Measurements from ENCODE around the gene TUBB6.

The TUBB6 gene

DNA sequence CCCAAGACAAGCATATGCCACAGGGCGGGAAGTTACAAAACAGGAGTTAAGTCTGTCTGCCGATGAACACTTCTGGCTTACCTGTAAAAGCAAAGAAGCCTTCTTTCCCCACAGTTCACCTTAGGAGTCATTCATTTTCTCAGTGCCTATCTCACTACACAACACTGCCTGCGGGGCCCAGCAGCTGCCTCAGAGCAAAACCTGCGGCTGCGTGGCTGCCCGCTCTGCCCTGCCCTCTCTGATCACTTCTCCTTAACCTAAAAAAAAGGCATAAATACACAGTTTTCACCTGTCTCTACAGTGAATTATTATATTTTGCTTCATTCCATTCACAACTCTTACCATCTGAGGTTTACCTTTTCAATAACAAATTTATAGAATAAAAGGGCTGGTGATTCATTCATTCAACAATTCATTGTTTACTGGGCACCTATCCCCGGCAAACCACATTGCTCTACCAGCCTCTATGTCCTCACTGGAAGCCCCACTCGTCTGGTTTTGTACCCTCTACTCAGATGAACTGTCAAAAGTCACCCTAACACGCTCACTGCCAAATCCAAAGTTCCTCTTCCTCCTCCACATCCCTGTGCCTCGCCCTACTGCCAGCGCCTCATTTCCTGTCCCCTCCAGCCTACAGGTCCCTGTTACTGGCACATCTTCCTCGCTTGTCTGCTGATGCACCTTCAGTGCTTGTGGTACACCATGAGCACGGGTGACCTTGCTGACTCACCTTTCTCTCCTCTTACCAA is 37.6 kb downstream of the TUBB6 start:
- DNase-seq, result no peak

DNA sequence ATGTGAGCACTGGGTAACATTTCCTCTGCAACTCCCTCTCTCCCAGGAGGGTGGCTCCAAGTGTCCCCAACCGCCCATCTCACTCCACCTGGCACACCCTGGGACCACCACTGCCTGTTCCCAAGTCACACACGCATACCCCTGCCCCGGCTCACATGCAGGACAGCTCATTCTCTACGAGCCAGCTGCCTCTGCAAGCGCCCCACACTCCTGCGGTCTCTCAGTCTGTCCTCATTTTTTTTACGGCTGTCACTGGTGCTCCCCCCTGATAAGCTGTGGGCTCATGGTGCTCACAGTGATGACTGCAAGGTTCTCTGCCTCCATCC is 38.2 kb downstream of the TUBB6 start:
- DNase-seq, result no peak

DNA sequence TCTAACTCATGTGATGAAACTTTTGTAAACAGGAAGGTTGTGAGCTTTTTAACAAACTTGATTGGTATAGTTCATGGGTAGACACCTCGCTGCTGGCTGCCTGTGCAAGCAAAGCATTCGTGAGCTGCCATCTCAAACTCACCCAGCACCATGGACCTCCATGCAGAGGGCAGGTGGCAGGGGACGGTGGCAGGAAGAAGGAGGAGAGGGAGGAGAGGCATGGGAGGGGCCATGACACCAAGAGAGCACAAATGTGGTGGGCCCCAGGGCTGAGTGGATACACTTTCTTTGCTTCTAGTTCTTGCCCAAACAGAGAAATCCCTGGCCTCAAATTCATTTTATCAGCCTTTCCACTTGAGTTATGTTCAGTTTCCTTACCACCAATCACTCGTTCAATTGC is 39.9 kb downstream of the TUBB6 start:
- no peak for DNase-seq

DNA sequence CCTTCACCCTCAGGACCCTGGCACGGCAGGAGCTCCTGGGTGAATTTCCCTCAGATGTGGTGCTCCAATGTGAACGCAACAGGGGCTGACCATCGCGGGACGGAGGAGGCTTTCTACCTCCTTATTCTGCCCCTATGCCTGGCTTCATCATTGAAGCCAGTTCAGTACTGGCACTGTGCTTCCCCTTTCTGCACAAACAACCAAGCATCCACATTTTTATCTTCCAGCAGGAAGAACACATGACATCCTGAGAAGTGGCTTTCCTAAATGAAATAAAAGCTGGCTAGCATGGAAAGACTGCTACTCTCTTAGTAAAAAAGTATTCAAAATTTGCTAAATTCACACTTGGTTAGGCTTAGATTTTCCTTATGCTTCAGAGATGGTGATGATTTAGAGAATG is 44.1 kb downstream of the TUBB6 start:
- no peak for DNase-seq

DNA sequence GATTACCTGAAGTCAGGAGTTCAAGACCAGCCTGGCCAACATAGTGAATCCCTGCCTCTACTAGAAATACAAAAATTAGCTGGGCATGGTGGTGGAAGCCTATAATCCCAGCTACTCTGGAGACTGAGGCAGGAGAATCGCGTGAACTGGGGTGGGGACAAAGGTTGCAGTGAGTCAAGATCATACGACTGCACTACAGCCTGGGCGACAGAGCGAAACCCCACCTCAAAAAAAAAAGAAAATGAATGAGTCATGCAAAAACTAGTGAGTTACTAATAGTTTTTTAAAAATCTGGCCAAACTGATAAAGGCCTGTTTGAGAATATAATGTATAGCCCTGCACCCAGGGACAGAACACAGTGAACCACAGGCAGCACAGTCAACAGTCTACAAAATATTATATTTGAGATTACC is 51.5 kb downstream of the TUBB6 start:
- no peak for DNase-seq

DNA sequence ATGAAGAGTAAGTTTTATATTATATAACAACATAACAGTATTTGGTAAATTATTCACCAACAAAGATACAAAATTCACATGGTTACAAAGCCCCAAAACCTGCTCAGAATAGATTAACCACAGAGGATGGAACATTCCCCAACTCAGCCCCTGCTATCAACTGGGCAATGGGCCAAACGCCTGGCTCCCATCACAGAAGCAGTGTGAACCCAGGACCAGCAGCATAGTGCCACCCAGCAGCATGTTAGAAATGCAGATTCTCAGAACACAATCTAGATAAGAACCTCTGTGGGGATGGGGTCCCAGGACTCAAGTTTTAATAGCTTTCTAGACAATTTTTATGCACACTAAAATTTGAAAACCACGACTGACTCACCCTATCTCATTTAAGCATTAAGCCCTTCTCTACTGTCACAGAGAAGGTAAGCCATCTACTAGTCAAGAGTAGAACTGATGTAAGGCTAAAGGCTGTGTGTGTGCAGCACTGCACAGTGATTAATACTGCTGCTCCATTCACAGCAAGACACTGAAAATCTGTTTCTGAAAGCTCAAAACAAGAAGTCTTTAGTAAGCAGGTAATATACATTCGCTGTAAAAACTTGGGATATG is 53.8 kb downstream of the TUBB6 start:
- DNase-seq, result no peak

DNA sequence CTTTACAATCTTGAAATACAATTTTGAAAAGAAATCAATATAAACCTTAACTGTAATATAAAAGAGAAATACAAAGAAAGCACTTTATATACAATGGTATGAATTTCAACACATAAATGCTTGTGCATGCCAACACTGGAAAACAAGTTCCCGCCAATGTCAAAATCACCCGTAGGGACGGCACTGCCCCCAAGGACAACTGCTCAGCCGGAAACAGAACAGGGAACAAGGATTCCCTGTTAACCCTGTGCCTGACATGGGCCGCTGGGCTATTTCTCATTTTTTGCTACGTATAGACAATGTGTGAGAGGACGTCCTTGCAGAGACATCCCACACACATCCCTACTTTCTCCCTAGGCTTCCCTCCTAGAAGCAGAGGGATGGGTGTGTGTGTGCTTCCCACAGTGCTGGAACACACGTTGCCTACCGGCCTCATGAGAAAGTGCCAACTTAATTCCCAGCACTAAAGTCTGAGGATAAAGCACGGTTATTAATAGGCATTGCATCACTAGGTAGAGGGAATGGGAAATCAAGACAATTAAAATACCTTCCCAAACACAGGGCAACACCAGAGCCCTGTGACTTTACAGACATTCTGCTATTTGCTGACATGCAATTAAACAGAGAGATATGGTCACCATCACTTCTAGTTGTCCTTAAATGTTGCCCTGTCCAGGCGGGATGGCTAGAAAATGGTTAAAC is 54.6 kb downstream of the TUBB6 start:
- no peak for DNase-seq

DNA sequence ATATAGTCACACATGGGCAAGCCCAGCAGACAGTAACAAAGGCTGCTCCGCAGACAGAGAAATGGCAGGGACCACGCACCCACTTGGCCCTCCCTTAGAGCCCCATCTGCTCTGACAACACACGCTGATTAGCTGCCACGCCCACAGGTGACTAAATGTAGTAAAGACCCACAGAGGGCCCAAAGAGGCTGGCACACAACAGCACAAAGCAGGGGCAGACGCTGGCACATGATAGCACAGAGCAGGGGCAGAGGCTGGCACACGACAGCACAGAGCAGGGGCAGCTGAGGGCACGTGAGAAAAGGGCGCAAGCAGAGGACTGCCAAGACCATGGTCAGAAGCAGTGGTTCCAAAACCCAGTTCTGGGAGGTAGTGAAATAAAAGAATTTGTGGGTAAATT is 58.3 kb downstream of the TUBB6 start:
- DNase-seq, result no peak

DNA sequence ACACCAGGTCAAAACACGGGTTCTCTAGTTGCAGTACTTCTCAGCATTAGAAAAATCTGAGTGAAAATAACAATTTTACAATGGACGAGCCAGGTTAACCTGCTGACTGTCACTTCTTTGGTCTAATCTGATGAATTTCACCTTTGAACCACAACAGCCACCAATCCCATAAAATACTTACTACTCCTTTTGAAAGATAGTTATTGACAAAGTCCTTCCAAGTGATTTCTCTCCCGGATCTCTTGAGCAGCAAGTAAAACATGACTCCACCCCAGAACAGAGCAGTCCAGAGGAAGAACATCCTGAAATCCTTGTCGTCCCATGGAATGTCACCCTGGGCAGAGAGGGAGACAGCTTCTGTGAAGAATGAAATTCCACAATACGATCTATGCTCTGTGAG is 58.7 kb downstream of the TUBB6 start:
- DNase-seq, result no peak

DNA sequence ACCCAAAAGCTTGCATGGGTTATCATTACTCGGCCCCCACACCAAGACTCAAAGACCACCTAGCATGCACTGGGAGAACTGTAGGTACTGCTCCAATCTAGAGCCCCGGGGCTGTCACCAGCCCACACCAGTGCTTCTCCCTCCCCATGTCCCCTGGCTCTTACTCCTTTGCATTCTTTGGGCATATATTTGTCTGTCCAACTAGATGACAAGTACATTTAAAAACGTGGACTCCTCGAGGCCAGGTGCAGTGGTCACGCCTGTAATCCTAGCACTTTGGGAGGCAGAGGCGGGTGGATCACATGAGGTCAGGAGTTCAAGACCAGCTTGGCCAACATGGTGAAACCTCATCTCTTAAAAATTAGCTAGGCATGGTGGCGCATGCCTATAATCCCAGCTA is 61.2 kb downstream of the TUBB6 start:
- DNase-seq, result no peak

DNA sequence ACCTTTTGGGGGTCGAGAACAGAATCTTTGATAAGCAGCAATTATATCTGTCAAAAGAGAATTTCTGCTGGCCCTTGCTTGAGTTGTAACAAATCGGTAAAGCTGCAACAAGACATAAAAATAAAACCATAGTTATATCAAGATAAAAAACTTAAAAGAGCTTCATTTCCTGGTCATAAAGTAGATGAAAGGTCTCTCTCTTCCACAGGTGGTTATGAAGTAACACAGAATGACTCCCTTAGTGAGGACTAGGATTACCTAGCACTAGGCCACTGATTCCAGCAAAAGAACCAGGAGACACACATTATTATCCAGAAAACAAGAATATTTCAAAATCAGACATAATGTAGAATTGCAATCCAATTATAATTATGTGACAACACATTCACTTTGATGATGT is 63.5 kb downstream of the TUBB6 start:
- no peak for DNase-seq

DNA sequence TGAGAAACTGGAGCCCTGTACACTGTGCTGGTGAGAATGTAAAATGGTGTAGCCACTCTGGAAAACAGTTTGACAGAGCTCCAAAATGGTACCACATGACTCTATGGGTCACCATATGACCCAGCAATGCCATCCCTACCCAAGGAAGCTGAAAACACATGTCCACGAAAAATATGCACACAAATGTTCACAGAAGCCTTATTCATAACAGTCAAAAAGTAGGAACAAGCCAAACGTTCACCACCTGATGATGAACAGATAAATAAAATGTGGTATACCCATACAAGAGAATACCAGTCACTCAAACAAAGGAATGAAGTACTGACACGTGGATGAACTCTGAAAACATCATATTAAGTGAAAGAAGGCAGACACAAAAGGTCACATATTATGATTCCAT is 64.4 kb downstream of the TUBB6 start:
- DNase-seq, result no peak

DNA sequence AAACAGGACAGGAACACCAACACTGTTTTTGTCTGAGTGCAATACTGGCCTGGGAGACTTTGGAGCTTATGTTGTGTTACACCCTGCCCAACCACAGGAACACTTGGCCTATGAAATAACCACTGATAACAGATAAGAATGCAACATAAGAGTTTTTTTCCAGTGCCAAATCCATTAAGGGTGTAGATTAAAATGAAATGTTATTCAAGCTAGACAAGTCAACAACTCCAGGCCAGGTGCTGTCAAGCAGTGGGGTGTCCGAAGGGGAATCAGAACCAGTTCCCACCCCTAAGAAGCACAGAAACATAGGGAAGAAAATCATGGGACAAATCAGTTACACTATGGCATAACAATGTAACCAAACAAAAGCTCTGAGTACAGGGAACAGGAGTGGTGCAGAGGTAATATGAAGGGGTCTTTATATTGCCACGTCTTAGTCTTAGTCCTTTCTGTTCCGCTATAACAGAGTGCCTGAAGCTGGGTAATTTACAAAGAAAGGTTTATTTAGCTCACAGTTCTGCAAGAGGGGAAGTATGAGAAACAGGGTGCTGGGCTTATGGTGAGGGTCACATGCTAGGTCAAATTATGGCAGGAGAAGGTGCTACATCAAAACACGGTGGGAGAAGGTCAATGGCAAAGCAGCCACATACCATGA is 65.2 kb downstream of the TUBB6 start:
- DNase-seq, result no peak

DNA sequence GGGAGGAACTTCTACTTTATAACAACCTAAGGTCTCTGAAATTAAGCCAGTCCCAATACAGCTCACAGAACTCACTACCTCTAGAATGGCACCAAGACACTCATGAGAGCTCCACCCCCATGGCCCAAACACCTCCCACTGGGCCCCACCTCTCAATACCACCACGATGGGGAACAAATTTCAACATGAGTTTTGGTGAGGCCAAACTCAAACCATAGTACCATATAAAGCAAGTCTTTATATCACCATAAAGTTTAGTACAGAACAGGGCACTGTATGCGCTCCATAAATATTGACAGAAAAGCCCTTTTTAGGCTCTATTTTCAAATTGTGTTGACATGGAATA is 65.7 kb downstream of the TUBB6 start:
- DNase-seq, result no peak

DNA sequence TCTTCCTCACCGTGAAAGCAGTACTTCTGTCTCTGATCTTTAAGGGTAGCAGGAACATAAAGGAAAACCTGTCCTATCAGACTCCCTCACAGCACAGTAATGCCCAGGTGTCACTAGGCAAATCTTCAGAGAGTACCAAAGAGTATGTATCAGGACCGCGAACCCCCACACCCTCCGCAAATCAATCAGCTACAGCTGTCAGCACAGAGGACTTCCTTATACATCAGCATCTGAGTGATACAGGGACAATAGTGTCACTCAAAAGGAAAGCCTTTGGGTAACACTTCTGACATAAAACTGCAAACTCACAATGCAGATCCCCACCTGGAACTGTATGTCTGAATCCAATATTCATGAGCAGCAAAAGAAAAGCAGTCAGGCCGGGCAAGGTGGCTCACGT is 66.4 kb downstream of the TUBB6 start:
- no peak for DNase-seq
